ENCODE data around the gene LHFPL6.

LHFPL6 gene

DNA sequence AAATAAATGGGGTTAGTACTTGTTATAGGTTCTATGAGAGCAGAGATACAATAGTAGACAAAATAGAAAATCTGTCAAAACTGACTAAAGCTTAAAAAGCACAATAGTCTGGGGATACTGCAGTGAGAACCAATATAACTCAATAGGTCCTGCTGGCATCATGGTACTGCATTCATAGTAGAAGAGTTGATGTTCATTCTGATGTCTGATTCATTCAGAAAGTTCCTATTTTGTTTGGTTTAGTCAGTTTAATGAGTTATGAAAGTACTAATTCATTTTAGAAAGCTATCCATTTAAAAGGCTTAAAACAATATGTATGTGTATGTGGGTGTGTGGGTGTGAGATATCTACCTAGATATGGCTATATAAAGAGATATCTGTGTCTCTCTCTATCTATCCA lies 152.8 kb downstream of the LHFPL6 start:
- TF ChIP-seq, protein P1, sequence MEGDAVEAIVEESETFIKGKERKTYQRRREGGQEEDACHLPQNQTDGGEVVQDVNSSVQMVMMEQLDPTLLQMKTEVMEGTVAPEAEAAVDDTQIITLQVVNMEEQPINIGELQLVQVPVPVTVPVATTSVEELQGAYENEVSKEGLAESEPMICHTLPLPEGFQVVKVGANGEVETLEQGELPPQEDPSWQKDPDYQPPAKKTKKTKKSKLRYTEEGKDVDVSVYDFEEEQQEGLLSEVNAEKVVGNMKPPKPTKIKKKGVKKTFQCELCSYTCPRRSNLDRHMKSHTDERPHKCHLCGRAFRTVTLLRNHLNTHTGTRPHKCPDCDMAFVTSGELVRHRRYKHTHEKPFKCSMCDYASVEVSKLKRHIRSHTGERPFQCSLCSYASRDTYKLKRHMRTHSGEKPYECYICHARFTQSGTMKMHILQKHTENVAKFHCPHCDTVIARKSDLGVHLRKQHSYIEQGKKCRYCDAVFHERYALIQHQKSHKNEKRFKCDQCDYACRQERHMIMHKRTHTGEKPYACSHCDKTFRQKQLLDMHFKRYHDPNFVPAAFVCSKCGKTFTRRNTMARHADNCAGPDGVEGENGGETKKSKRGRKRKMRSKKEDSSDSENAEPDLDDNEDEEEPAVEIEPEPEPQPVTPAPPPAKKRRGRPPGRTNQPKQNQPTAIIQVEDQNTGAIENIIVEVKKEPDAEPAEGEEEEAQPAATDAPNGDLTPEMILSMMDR (IDR thresholded peaks at IDR 0.05; ENCODE audit: low read depth, low read length) = no peak
- no peak for DNase-seq (ENCODE audit: extremely low read depth, low read depth)

DNA sequence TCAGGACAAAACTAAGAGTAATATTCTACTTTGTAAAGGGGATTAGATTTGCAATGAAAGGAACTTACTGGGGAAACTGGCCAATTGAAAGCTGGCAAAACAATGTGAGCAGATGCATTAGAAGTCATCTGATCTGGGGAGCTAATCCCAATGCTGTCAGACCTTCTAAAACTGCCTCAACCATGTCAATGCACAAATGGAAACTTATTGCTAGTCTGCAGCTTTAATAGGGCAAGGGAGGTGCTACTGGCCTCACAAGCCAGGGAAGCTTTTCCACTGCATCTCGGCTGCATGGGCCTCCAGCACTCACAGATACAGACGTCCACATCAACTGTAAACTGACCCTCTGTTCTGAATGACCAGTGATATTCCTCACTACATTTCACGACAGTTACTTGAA lies 154.2 kb downstream of the LHFPL6 start:
- DNase-seq (ENCODE audit: extremely low read depth, low read depth) = no peak
- TF ChIP-seq, protein P1 (IDR thresholded peaks at IDR 0.05; ENCODE audit: low read depth, low read length) = no peak

DNA sequence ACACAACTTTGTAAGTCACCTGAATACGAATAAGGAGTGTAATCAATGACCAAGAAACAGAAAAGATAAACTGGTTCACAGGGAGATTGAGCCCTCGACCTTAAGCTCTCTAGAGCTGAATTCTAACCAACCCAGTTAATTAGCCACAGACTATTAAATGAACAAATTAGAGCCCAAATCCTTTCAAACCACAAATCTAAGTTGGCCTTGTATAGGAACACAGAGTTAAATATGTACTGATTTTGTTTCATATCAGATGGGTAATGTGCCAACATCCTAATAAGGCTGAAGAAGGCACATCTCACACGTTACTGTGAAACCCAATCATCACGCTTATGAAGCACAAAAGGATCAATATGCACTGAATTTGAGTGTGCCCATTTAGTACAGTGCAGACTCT lies 156.1 kb downstream of the LHFPL6 start:
- TF ChIP-seq, protein P1 (IDR thresholded peaks at IDR 0.05; ENCODE audit: low read depth, low read length) = no peak
- no peak for DNase-seq (ENCODE audit: extremely low read depth, low read depth)

DNA sequence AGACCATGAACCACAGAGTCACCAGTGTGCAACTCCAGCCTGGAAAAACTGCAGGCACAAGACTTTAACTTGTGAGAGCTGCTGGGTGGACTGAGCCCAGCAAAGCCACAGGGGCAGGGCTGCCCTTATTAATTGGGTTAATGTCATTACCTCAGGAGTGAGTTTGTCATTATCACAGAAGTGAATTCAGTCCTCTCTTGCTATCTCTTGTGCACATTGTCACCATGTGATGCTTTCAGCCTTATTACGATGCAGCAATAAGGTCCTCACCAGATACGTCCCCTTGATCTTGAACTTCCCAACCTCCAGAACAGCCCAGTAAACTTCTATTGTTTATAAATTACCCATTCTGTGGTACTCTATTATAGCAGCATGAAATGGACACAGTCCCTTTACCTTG lies 158.1 kb downstream of the LHFPL6 start:
- DNase-seq (ENCODE audit: extremely low read depth, low read depth) = no peak
- TF ChIP-seq, protein P1 (IDR thresholded peaks at IDR 0.05; ENCODE audit: low read depth, low read length) = no peak

DNA sequence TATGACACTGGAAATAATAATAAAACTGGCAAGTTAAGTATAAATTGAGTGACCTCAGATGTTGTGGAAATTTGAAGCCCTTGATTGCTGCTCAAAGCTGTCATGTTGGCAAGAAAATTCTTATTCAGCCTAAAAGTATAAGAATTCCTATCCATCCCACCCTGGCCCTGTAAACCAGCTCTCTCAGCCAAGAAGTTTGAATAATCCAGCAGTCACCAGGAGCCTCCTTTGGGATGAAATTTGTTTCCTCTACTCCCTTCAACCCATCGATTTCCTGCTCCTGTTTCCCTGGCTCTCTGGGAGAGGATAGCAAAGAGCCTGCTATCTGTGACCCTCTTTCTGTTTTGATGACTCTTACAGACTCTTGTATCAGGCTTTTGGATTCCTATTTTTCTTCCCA lies 169.3 kb downstream of the LHFPL6 start:
- TF ChIP-seq, protein P1 (IDR thresholded peaks at IDR 0.05; ENCODE audit: low read depth, low read length) = no peak
- DNase-seq (ENCODE audit: extremely low read depth, low read depth) = no peak

DNA sequence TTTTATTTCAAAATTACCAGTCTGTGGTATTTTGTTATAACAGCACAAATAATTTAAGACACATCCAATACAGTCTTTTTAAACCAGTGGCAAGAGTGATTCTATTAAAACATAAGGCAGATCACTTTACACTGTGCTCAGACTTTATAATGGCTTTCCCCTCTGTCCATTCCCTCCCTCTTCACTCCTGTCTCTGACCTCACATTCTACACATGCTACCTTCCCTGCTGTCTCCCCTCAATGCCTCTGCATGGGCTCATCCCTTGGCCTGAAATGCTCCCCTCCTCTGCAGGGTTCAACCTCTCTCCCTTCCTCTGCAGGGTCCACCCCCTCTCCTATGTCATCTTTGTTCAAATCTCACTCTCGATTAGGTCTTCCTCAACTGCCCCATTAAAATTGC lies 170.8 kb downstream of the LHFPL6 start:
- TF ChIP-seq, protein P1 (IDR thresholded peaks at IDR 0.05; ENCODE audit: low read depth, low read length) = no peak
- no peak for DNase-seq (ENCODE audit: extremely low read depth, low read depth)

DNA sequence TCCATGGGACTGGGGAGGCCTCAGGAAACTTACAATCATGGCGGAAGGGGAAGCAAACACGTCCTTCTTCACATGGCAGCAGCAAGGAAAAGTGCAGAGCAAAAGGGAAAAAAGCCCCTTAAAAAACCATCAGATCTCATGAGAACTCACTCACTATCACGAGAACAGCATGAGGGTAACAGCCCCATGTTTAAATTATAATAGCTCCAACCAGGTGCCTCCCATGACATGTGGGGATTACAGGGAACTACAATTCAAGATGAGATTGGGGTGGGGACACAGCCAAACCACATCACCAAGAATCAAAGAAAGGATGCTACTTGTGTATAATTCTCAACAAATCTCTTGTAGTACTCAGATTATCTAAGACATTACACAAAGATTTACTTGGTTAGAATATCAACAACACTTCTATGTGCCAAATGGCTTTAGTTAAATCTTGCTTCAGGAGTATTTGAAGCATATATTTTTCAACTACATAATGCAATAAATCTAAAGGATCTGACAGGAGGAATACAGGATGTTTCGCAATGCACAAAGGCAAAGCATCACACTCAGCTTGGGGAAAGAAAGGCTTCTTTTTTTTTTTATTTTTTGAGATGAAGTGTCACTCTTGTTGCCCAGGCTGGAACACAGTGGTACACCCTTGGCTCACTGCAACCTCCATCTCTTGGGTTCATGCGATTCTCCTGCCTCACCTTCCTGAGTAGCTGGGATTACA lies 180.0 kb downstream of the LHFPL6 start:
- TF ChIP-seq, protein P1 (IDR thresholded peaks at IDR 0.05; ENCODE audit: low read depth, low read length) = no peak
- DNase-seq (ENCODE audit: extremely low read depth, low read depth) = no peak

Data from AG09319 (cell line).